WTC11 (cell line): Measurements from ENCODE around the gene TMEM80.

Experiments used
- CTCF ChIP-seq: fragments of 200-600 bp; IDR thresholded peaks from 2 replicates; pipeline ENCODE4 v1.8.0; 2022; ENCODE audit warnings: antibody characterized with exemption
- ELF4 ChIP-seq: sonication (generic); formaldehyde crosslinking; IDR thresholded peaks from 2 replicates; pipeline ENCODE4 v1.8.1; 2022; ENCODE audit warnings: low read depth, mild to moderate bottlenecking, moderate library complexity, missing genetic modification reagents
- FOXP1 ChIP-seq: sonication (generic); formaldehyde crosslinking; IDR thresholded peaks from 2 replicates; pipeline ENCODE4 v1.8.0; 2022; ENCODE audit warnings: missing genetic modification reagents, mild to moderate bottlenecking, moderate library complexity, borderline replicate concordance

GRCh38 chr11:728901-729491 is 33.4 kb downstream of the TMEM80 start:
- TF ChIP-seq ELF4 (CRISPR knock-in tag) (no peak), CTCF (no peak), FOXP1 (CRISPR knock-in tag) (no peak)
